ENCODE data around the gene ZP3. TPM values are rescaled to one million over a fixed set of nuclear protein-coding genes. Genes with fewer than 3 reads are reported as not detected.
"Not testable (repeated sequence)": the region's sequence is repeated elsewhere in the genome, so short reads cannot be mapped to it uniquely, and the experiment has no call there.

ZP3 gene
- total and polyA plus RNA-seq, 2 of the 13 experiments (the other 11 are each of a cell fraction or from before 2014, with no cell fraction given), result not detected

- CTCF ChIA-PET (ENCODE audit: low intra/inter-chr PET ratio, low total read pairs); FAIRE-seq: not testable (repeated sequence)
Measured at GRCh38 chr7:76482660-76483059, 57.9 kb downstream of the ZP3 start.

DNA sequence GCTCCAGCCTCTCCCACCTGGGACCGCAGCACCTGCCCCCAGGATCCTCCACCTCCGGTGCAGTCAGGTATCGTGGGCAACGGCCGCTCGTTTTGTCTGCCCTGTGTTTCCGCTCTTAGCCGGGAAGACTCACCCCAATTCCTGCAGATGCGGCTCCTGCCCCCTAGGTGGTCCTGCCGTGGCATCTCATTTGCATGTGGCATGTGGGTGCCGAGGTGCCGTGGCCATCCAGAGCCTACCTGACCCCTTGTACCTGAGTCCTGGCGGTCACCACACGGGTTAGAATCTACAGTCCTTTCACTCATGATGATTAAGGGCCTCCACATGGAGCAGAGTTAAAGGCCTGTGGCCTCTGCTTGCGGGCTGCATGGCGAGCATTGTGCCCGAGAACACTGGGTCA, 58.3 kb downstream of the ZP3 start:
- FAIRE-seq; CTCF ChIA-PET (ENCODE audit: low intra/inter-chr PET ratio, low total read pairs); H3K27ac ChIP-seq (ENCODE audit: extremely low read length, insufficient read depth, low read length); DNase-seq (ENCODE audit: low spot score); H3K9me3 ChIP-seq (ENCODE audit: low read length); H3K36me3 ChIP-seq (replicated peaks in 1 of 2; ENCODE audit: control insufficient read depth in 1 of 2, insufficient read depth in 2 of 2, low read length in 2 of 2); ATAC-seq; H3K4me1 ChIP-seq (ENCODE audit: insufficient read depth, low read length); in situ Hi-C loops (cut with HindIII; ENCODE audit: extremely low pct_ligation_motif_present, low pct_unique_long_range_greater_than_20kb); intact Hi-C loops (cut with micrococcal nuclease; ENCODE audit: unreplicated experiment); POLR2A ChIA-PET; H3K4me3 ChIP-seq (replicated peaks in 1 of 3; ENCODE audit: insufficient read depth in 1 of 3, low read depth in 2 of 3, low read length in 3 of 3); H3K79me2 ChIP-seq (ENCODE audit: insufficient read depth, low read length); H3K27me3 ChIP-seq (ENCODE audit: control insufficient read depth in 1 of 2, insufficient read depth in 2 of 2, low read length in 2 of 2); H3K4me2 ChIP-seq (ENCODE audit: low read depth, low read length); H3K9ac ChIP-seq (ENCODE audit: insufficient read depth, low read depth, low read length); H4K20me1 ChIP-seq (ENCODE audit: insufficient read depth, low read length); H2AFZ ChIP-seq (ENCODE audit: low read length): not testable (repeated sequence)
- BruUV-seq (replicated peaks), result TSS peak; percentile 30
- 96% methylated on average over 12 of the region's 17 CpGs for WGBS (ENCODE audit: low lambda C conversion rate)

More at GRCh38 chr7:76482660-76483059, 57.9 kb downstream of the ZP3 start:
- H3K9ac ChIP-seq (ENCODE audit: insufficient read depth, low read depth, low read length); ATAC-seq; DNase-seq (ENCODE audit: low spot score); H3K27me3 ChIP-seq (ENCODE audit: control insufficient read depth in 1 of 2, insufficient read depth in 2 of 2, low read length in 2 of 2); H3K4me2 ChIP-seq (ENCODE audit: low read depth, low read length); H3K4me3 ChIP-seq (replicated peaks in 1 of 3; ENCODE audit: insufficient read depth in 1 of 3, low read depth in 2 of 3, low read length in 3 of 3); POLR2A ChIA-PET; BruUV-seq (replicated peaks); in situ Hi-C loops (cut with HindIII; ENCODE audit: extremely low pct_ligation_motif_present, low pct_unique_long_range_greater_than_20kb); H3K79me2 ChIP-seq (ENCODE audit: insufficient read depth, low read length); H3K4me1 ChIP-seq (ENCODE audit: insufficient read depth, low read length); H3K36me3 ChIP-seq (replicated peaks in 1 of 2; ENCODE audit: control insufficient read depth in 1 of 2, insufficient read depth in 2 of 2, low read length in 2 of 2); H2AFZ ChIP-seq (ENCODE audit: low read length); H4K20me1 ChIP-seq (ENCODE audit: insufficient read depth, low read length); intact Hi-C loops (cut with micrococcal nuclease; ENCODE audit: unreplicated experiment); H3K9me3 ChIP-seq (ENCODE audit: low read length); H3K27ac ChIP-seq (ENCODE audit: extremely low read length, insufficient read depth, low read length): not testable (repeated sequence)
- WGBS (ENCODE audit: low lambda C conversion rate), result 99% methylated on average over 23 of the region's 24 CpGs

- H3K9me3 ChIP-seq (ENCODE audit: low read length); H2AFZ ChIP-seq (ENCODE audit: low read length); H3K4me1 ChIP-seq (ENCODE audit: insufficient read depth, low read length); H3K27ac ChIP-seq (ENCODE audit: extremely low read length, insufficient read depth, low read length); CTCF ChIA-PET (ENCODE audit: low intra/inter-chr PET ratio, low total read pairs); H3K4me3 ChIP-seq (replicated peaks in 1 of 3; ENCODE audit: insufficient read depth in 1 of 3, low read depth in 2 of 3, low read length in 3 of 3); ATAC-seq; H4K20me1 ChIP-seq (ENCODE audit: insufficient read depth, low read length); FAIRE-seq; BruUV-seq (replicated peaks); intact Hi-C loops (cut with micrococcal nuclease; ENCODE audit: unreplicated experiment); POLR2A ChIA-PET; in situ Hi-C loops (cut with HindIII; ENCODE audit: extremely low pct_ligation_motif_present, low pct_unique_long_range_greater_than_20kb); H3K27me3 ChIP-seq (ENCODE audit: control insufficient read depth in 1 of 2, insufficient read depth in 2 of 2, low read length in 2 of 2); DNase-seq (ENCODE audit: low spot score); H3K9ac ChIP-seq (ENCODE audit: insufficient read depth, low read depth, low read length); H3K79me2 ChIP-seq (ENCODE audit: insufficient read depth, low read length); H3K4me2 ChIP-seq (ENCODE audit: low read depth, low read length); H3K36me3 ChIP-seq (replicated peaks in 1 of 2; ENCODE audit: control insufficient read depth in 1 of 2, insufficient read depth in 2 of 2, low read length in 2 of 2): not testable (repeated sequence)
- WGBS (ENCODE audit: low lambda C conversion rate), result no CpG with 5 or more reads among the region's 12 CpGs
Measured at GRCh38 chr7:76484456-76484855, 59.7 kb downstream of the ZP3 start.

DNA sequence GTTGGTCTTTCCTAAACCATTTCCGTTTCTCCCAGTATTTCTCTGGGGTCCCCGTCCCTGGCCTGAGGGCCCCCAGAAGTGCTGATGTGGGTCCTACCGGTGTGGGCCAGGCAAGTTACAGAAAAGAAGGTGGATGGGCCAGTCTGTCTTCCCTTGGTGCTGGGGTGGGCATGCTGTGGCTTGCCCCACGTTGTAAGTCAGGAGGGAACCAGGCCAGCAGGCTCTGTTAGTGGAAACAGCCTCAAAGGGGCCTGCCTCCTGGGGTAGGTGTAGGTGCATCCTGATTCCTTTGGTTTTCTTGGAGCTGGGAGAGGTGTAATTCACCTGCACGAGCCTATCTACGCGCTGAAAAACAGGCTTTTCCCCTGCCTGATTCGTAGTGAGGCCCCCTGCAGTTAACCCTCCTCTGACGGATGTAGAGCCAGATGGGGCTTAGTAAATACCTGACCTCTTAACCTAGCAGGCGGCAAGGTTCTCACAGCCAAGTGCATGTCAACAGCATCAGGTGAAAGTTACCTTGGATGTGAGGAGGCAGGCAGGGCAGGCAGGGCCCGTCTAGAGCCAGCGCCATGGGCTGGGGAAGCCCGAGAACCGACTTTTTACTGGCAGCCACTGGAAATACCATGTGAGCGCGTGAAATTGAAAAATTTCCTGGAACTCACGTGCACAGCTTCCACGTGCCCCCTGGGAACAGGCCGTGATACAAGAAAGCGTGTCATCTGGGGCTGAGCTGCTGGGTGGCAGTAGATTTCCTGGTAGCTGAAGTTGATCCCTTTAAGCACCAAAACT, 61.3 kb downstream of the ZP3 start:
- FAIRE-seq; H3K4me2 ChIP-seq (ENCODE audit: low read depth, low read length); BruUV-seq (replicated peaks); H2AFZ ChIP-seq (ENCODE audit: low read length); H3K79me2 ChIP-seq (ENCODE audit: insufficient read depth, low read length); H3K4me1 ChIP-seq (ENCODE audit: insufficient read depth, low read length); intact Hi-C loops (cut with micrococcal nuclease; ENCODE audit: unreplicated experiment); ATAC-seq; H3K36me3 ChIP-seq (replicated peaks in 1 of 2; ENCODE audit: control insufficient read depth in 1 of 2, insufficient read depth in 2 of 2, low read length in 2 of 2); H4K20me1 ChIP-seq (ENCODE audit: insufficient read depth, low read length); H3K27ac ChIP-seq (ENCODE audit: extremely low read length, insufficient read depth, low read length); H3K27me3 ChIP-seq (ENCODE audit: control insufficient read depth in 1 of 2, insufficient read depth in 2 of 2, low read length in 2 of 2); H3K9me3 ChIP-seq (ENCODE audit: low read length); in situ Hi-C loops (cut with HindIII; ENCODE audit: extremely low pct_ligation_motif_present, low pct_unique_long_range_greater_than_20kb); CTCF ChIA-PET (ENCODE audit: low intra/inter-chr PET ratio, low total read pairs); POLR2A ChIA-PET; H3K4me3 ChIP-seq (replicated peaks in 1 of 3; ENCODE audit: insufficient read depth in 1 of 3, low read depth in 2 of 3, low read length in 3 of 3); DNase-seq (ENCODE audit: low spot score); H3K9ac ChIP-seq (ENCODE audit: insufficient read depth, low read depth, low read length): not testable (repeated sequence)
- WGBS (ENCODE audit: low lambda C conversion rate), result 100% methylated on average over 3 of the region's 20 CpGs
